ENCODE measurements around the gene SNTB2. TPM values are rescaled to one million over a fixed set of nuclear protein-coding genes. Genes with fewer than 3 reads are reported as not detected.

SNTB2 gene
- total and polyA plus RNA-seq, 10 of the 15 experiments (the other 5 are each of a cell fraction or from before 2014, with no cell fraction given) = 1.2 to 15.7 (median 5.0) TPM

- Histone ChIP-seq H3K36me3 (ENCODE audit: control insufficient read depth in 2 of 2, insufficient read depth in 2 of 2, low read length in 1 of 2) (no peaks in the 10 kb centered on the region), H3K9me3 (replicated peaks; ENCODE audit: control insufficient read depth, insufficient read depth, low read length) (no peaks in the 10 kb centered on the region), H3K4me1 (ENCODE audit: control insufficient read depth, insufficient read depth, low read length) (peaks cover 19% of the 10 kb centered on the region), H3K27ac (ENCODE audit: control insufficient read depth, insufficient read depth) (no peak overlapping the region), H4K20me1 (ENCODE audit: control insufficient read depth, insufficient read depth) (no peaks in the 10 kb centered on the region), H3K4me2 (ENCODE audit: control insufficient read depth, insufficient read depth) (no peak overlapping the region; the same call in 1 of the 2 replicates), H3K27me3 (replicated peaks in 1 of 2; ENCODE audit: control insufficient read depth in 2 of 2, insufficient read depth in 2 of 2, low read length in 1 of 2) (no peaks in the 10 kb centered on the region), H3K4me3 (no peak overlapping the region), H3K79me2 (ENCODE audit: control insufficient read depth, insufficient read depth, low read length) (peaks cover 30% of the 10 kb centered on the region), H2AFZ (ENCODE audit: control insufficient read depth, low read depth, low read length) (no peak overlapping the region), H3K9ac (ENCODE audit: control insufficient read depth, insufficient read depth, low read length) (no peak overlapping the region)
- ChIA-PET CTCF (interaction anchor here (1.2 kb wide), 1 partner anchor 41 kb away, joined by 5 read pairs; no protein-coding TSS in a partner anchor), SMC1A (ENCODE audit: uncharacterized antibody, unreplicated experiment) (interaction anchor here (1.4 kb wide), 1 partner anchor 25 kb away, joined by 8 read pairs; no protein-coding TSS in a partner anchor), POLR2A (no interaction called here), RAD21 (ENCODE audit: unreplicated experiment) (interaction anchor here (1.6 kb wide), 1 partner anchor 41 kb away, joined by 3 read pairs; no protein-coding TSS in a partner anchor)
- no peak for DNase-seq (ENCODE audit: low read depth, low spot score)
- no peak for ATAC-seq
- intact Hi-C loops (cut with micrococcal nuclease; ENCODE audit: unreplicated experiment) = no loop called here
- BruUV-seq (replicated peaks) = no TSS peak
- 80% methylated on average over 2 of the region's 2 CpGs for WGBS (ENCODE audit: insufficient coverage, insufficient replicate concordance, low lambda C conversion rate, missing lambda C conversion rate)
- in situ Hi-C loops (cut with MboI) = no loop called here
- no peak for FAIRE-seq
- TF ChIP-seq REST (IDR thresholded peaks at IDR 0.05; ENCODE audit: low read depth, low read length) (no peak), YBX1 (IDR thresholded peaks at IDR 0.05) (no peak), ZNF217 (IDR thresholded peaks at IDR 0.05) (no peak), RELA (IDR thresholded peaks at IDR 0.05; ENCODE audit: borderline replicate concordance, partially characterized antibody) (no peak)
Observed at GRCh38 chr16:69191136-69191535, 4.2 kb downstream of the SNTB2 start.

GRCh38 chr16:69193855-69194254 lies 6.9 kb downstream of the SNTB2 start:
- peaks cover 21% of the 10 kb centered on the region for H3K79me2 ChIP-seq (ENCODE audit: control insufficient read depth, insufficient read depth, low read length)
- no peak for ATAC-seq
- ChIA-PET POLR2A (interaction anchor here (0.6 kb wide), 1 partner anchor 48 kb away, joined by 3 read pairs; no protein-coding TSS in a partner anchor), SMC1A (ENCODE audit: uncharacterized antibody, unreplicated experiment) (no interaction called here), CTCF (interaction anchor here (0.5 kb wide), 1 partner anchor 65 kb away, joined by 4 read pairs; no protein-coding TSS in a partner anchor), RAD21 (ENCODE audit: unreplicated experiment) (no interaction called here)
- H3K27ac ChIP-seq (ENCODE audit: control insufficient read depth, insufficient read depth) = no peak overlapping the region
- no peak overlapping the region for H3K4me3 ChIP-seq
- in situ Hi-C loops (cut with MboI) (no loop called here), intact Hi-C loops (cut with micrococcal nuclease; ENCODE audit: unreplicated experiment) (no loop called here)
- DNase-seq (ENCODE audit: low read depth, low spot score) = no peak
- no peak overlapping the region for H2AFZ ChIP-seq (ENCODE audit: control insufficient read depth, low read depth, low read length)
- BruUV-seq (replicated peaks) = no TSS peak
- no peak overlapping the region for H3K4me2 ChIP-seq (ENCODE audit: control insufficient read depth, insufficient read depth)
- H3K4me1 ChIP-seq (ENCODE audit: control insufficient read depth, insufficient read depth, low read length) = peaks cover 16% of the 10 kb centered on the region
- H3K9ac ChIP-seq (ENCODE audit: control insufficient read depth, insufficient read depth, low read length) = no peak overlapping the region
- no peaks in the 10 kb centered on the region for H3K27me3 ChIP-seq (replicated peaks in 1 of 2; ENCODE audit: control insufficient read depth in 2 of 2, insufficient read depth in 2 of 2, low read length in 1 of 2)
- TF ChIP-seq CEBPZ (IDR thresholded peaks at IDR 0.05; ENCODE audit: low read depth, low read length) (no peak), IKZF2 (IDR thresholded peaks at IDR 0.05) (no peak), MAX (IDR thresholded peaks at IDR 0.05; ENCODE audit: low read depth, low read length) (no peak)
- FAIRE-seq = no peak
- H3K36me3 ChIP-seq (ENCODE audit: control insufficient read depth in 2 of 2, insufficient read depth in 2 of 2, low read length in 1 of 2) = no peaks in the 10 kb centered on the region
- H4K20me1 ChIP-seq (ENCODE audit: control insufficient read depth, insufficient read depth) = no peaks in the 10 kb centered on the region
- no peaks in the 10 kb centered on the region for H3K9me3 ChIP-seq (replicated peaks; ENCODE audit: control insufficient read depth, insufficient read depth, low read length)
